Endodermal cell (in vitro differentiated cells): ENCODE data around the gene ZSCAN26. TPM values are rescaled to one million over a fixed set of nuclear protein-coding genes. Genes with fewer than 3 reads are reported as not detected.
"Not testable (repeated sequence)": the region's sequence is repeated elsewhere in the genome, so short reads cannot be mapped to it uniquely, and the experiment has no call there.

Experiments
- DNase-seq: peaks from one replicate; pipeline ENCODE4 v3.0.0-alpha.2; 2017
- H3K27ac ChIP-seq: 2 replicates; pipeline ENCODE4 v1.5.1; 2013; ENCODE audit warnings: mild to moderate bottlenecking, low read depth, low read length, moderate library complexity
- H3K27me3 ChIP-seq: 2 replicates; pipeline ENCODE4 v1.6.1; 2013; ENCODE audit warnings: mild to moderate bottlenecking, low read length, moderate library complexity; ENCODE audit not compliant: insufficient read depth, control insufficient read depth, poor library complexity, severe bottlenecking
- H3K36me3 ChIP-seq: 2 replicates; pipeline ENCODE4 v1.7.0; 2013; ENCODE audit warnings: mild to moderate bottlenecking, low read length, moderate library complexity; ENCODE audit not compliant: control insufficient read depth, insufficient read depth
- H3K4me1 ChIP-seq: one replicate; pipeline ENCODE4 v1.7.0; 2013; ENCODE audit warnings: low read length; ENCODE audit not compliant: control insufficient read depth, insufficient read depth
- H3K4me3 ChIP-seq: 2 replicates; pipeline ENCODE4 v1.5.1; 2013; ENCODE audit warnings: mild to moderate bottlenecking, low read length, moderate library complexity
- H3K9ac ChIP-seq: 2 replicates; pipeline ENCODE4 v1.6.1; 2013; ENCODE audit warnings: mild to moderate bottlenecking, low read length, moderate library complexity; ENCODE audit not compliant: poor library complexity, severe bottlenecking; ENCODE audit errors: extremely low read depth
- H3K9me3 ChIP-seq: 2 replicates; pipeline ENCODE4 v1.6.1; 2013; ENCODE audit warnings: mild to moderate bottlenecking, low read length, moderate library complexity; ENCODE audit not compliant: control insufficient read depth
- H3K27ac Mint-ChIP-seq: 2 replicates; pipeline ENCODE4 v1.8.0; 2020; ENCODE audit warnings: mixed read lengths
- H3K27me3 Mint-ChIP-seq: 2 replicates; pipeline ENCODE4 v1.8.0; 2021; ENCODE audit warnings: mild to moderate bottlenecking, mixed read lengths; ENCODE audit not compliant: insufficient read depth
- H3K36me3 Mint-ChIP-seq: 2 replicates; pipeline ENCODE4 v1.8.0; 2020; ENCODE audit warnings: low read depth, mixed read lengths
- H3K4me1 Mint-ChIP-seq: 2 replicates; pipeline ENCODE4 v1.8.0; 2020; ENCODE audit warnings: mixed read lengths
- H3K4me3 Mint-ChIP-seq: 2 replicates; pipeline ENCODE4 v1.8.0; 2020; ENCODE audit warnings: mild to moderate bottlenecking, moderate library complexity, mixed read lengths
- H3K9me3 Mint-ChIP-seq: 2 replicates; pipeline ENCODE4 v1.8.0; 2020; ENCODE audit warnings: mild to moderate bottlenecking, mixed read lengths
- WGBS, 2 experiments: methylation state at CpG; one replicate each; pipeline versions ENCODE4 v1.1.5 to v1.1.7; 2013; ENCODE audit warnings: missing lambda C conversion rate in 2 of 2, mixed read lengths in 1 of 2; ENCODE audit not compliant: insufficient coverage in 1 of 2, insufficient read length in 1 of 2; 5-methylcytosine and 5-hydroxymethylcytosine counted together
- total RNA-seq, 2 donors: library from RNA; stranded (reverse); fragmentation: NEBNext Ultra II Directional in 1 of 2; extraction: Animal tissue kit (Norgen Biotek cat#: 25700) in 1 of 2; gene quantifications; 2 replicates in 1 of 2; 3 replicates in 1 of 2; pipeline ENCODE4 v1.2.1, GENCODE V29; 2021
- TF ChIP-seq, protein P1 (sequence below): fragments of 200-600 bp; sonication (generic); conservative IDR thresholded peaks from 2 replicates; pipeline ENCODE4 v1.5.0; 2021; ENCODE audit warnings: antibody characterized with exemption, mild to moderate bottlenecking

The ZSCAN26 gene
- total RNA-seq, 2 donors from 2014 or later, result 10.9 to 18.9 TPM

DNA sequence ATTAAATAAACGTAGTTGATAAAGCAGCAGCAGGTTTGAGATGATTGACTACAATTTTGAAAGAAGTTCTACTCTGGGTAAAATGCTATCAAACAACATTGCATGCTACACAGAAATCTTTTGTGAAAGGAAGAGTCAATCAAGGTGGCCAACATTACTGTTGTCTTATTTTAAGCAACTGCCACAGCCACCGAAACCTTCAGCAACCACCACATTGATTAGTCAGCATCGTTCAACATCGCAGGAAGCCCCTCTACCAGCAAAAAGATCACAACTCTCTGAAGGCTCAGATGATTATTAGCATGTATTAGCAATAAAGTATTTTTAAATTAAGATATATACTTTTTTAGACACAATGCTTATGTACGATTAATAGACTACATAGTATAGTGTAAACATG lies 28.4 kb downstream of the ZSCAN26 start:
- Histone ChIP-seq H3K4me3 (no peak overlapping the region), H3K4me1 (peaks cover 6% of the 10 kb centered on the region), H3K27me3 (no peaks in the 10 kb centered on the region), H3K9ac (no peak overlapping the region), H3K27ac (no peak overlapping the region), H3K9me3 (peaks cover 8% of the 10 kb centered on the region), H3K36me3 (peaks cover 14% of the 10 kb centered on the region)
- DNase-seq, result no peak
- TF ChIP-seq, protein P1, sequence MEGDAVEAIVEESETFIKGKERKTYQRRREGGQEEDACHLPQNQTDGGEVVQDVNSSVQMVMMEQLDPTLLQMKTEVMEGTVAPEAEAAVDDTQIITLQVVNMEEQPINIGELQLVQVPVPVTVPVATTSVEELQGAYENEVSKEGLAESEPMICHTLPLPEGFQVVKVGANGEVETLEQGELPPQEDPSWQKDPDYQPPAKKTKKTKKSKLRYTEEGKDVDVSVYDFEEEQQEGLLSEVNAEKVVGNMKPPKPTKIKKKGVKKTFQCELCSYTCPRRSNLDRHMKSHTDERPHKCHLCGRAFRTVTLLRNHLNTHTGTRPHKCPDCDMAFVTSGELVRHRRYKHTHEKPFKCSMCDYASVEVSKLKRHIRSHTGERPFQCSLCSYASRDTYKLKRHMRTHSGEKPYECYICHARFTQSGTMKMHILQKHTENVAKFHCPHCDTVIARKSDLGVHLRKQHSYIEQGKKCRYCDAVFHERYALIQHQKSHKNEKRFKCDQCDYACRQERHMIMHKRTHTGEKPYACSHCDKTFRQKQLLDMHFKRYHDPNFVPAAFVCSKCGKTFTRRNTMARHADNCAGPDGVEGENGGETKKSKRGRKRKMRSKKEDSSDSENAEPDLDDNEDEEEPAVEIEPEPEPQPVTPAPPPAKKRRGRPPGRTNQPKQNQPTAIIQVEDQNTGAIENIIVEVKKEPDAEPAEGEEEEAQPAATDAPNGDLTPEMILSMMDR, result no peak
- Mint-ChIP-seq H3K4me3 (no peak overlapping the region), H3K27me3 (no peaks in the 10 kb centered on the region), H3K9me3 (peaks cover 14% of the 10 kb centered on the region), H3K27ac (no peak overlapping the region), H3K4me1 (peaks cover 3% of the 10 kb centered on the region), H3K36me3 (peaks cover 45% of the 10 kb centered on the region)
- 92 to 98% methylated on average over 2 to 5 of the region's 5 CpGs for WGBS, 2 experiments

DNA sequence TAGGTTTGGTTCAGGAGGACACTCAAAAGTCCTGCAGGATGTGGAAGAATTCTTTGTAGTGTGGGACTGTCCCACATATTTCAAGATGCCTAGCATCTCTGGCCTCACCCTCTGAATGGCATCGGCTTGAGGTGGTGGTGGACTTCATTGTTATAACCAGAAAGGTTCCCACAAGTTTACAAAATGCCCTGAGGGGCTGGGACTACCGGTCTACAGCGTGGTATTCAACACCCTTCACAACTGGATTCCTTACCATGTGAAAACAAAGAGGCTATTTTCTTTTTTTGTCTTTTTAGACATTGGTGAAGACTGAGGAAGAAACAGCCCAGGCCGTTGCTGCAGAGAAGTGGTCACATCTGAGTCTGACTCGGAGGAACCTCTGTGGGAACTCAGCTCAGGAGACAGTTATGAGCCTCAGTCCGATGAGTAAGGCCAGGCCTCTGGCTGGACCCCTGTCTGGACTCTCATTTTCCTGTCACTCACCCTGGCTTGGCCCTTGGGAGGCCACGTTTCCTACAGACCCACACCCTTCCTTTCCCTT lies 29.6 kb downstream of the ZSCAN26 start:
- Mint-ChIP-seq H3K4me1 (peaks cover 3% of the 10 kb centered on the region), H3K27me3 (no peaks in the 10 kb centered on the region), H3K36me3 (peaks cover 45% of the 10 kb centered on the region), H3K9me3 (peaks cover 4% of the 10 kb centered on the region), H3K27ac (no peak overlapping the region), H3K4me3 (no peak overlapping the region)
- H3K27me3 ChIP-seq, result no peaks in the 10 kb centered on the region
- H3K4me3 ChIP-seq, result no peak overlapping the region
- peaks cover 21% of the 10 kb centered on the region for H3K36me3 ChIP-seq
- H3K27ac ChIP-seq, result no peak overlapping the region
- no peak overlapping the region for H3K9ac ChIP-seq
- WGBS, 2 experiments, result 92 to 94% methylated on average over 7 of the region's 7 CpGs
- DNase-seq, result no peak
- H3K4me1 ChIP-seq, result peaks cover 6% of the 10 kb centered on the region
- H3K9me3 ChIP-seq, result no peaks in the 10 kb centered on the region
- TF ChIP-seq, protein P1, result no peak

DNA sequence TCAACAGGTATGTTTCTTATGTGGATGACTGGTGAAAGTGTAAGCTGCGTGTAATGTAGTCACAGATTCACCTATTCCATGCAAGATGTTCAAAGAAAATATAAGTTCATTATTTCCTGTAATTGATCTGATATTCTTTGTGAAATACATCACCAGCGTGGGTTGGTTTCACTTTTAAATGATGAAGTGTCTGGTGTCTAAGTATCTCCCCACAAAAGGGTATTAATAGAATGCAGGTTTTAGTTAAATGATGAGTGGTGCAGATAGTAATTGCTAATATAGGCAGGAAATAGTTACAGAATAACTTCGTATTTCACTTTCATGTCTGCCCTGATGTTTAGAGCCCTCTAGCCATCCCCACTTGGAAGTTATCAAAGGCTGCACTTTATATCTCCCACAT lies 36.6 kb downstream of the ZSCAN26 start:
- Histone ChIP-seq H3K9me3 (peaks cover 7% of the 10 kb centered on the region), H3K9ac (no peak overlapping the region), H3K27ac (no peak overlapping the region), H3K36me3 (peaks cover 15% of the 10 kb centered on the region), H3K27me3 (no peaks in the 10 kb centered on the region), H3K4me1 (no peaks in the 10 kb centered on the region), H3K4me3 (no peak overlapping the region)
- H3K36me3 Mint-ChIP-seq, result peaks cover 36% of the 10 kb centered on the region
- WGBS, 2 experiments, result 93 to 100% methylated on average over 2 of the region's 3 CpGs
- no peak overlapping the region for H3K27ac Mint-ChIP-seq
- peaks cover 4% of the 10 kb centered on the region for H3K4me1 Mint-ChIP-seq
- TF ChIP-seq, protein P1, result no peak
- H3K27me3 Mint-ChIP-seq, result no peaks in the 10 kb centered on the region
- peaks cover 2% of the 10 kb centered on the region for H3K9me3 Mint-ChIP-seq
- H3K4me3 Mint-ChIP-seq, result no peak overlapping the region
- no peak for DNase-seq

DNA sequence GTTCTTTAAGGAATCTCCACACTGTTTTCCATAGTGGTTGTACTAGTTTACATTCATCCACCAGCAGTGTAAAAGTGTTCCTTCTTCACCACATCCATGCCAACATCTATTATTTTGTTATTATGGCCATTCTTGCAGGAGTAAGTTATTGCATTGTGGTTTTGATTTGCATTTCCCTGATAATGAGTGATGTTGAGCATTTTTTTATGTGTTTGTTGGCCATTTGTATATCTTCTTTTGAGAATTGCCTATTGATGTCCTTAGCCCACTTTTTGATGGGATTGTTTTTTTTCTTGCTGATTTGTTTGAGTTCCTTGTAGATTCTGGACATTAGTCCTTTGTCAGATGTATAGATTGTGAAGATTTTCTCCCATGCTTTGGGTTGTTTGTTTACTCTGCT lies 39.4 kb downstream of the ZSCAN26 start:
- Mint-ChIP-seq H3K4me1 (peaks cover 24% of the 10 kb centered on the region), H3K36me3 (peaks cover 21% of the 10 kb centered on the region)
- H3K4me3 Mint-ChIP-seq, DNase-seq, H3K4me1 ChIP-seq, H3K4me3 ChIP-seq, H3K27ac ChIP-seq, H3K36me3 ChIP-seq, H3K27me3 ChIP-seq, H3K27me3 Mint-ChIP-seq, H3K27ac Mint-ChIP-seq, H3K9me3 Mint-ChIP-seq, H3K9me3 ChIP-seq, H3K9ac ChIP-seq: not testable (repeated sequence)
